Endothelial cell of umbilical vein (primary cell): ENCODE results near the gene EGF. TPM values are rescaled to one million over a fixed set of nuclear protein-coding genes. Genes with fewer than 3 reads are reported as not detected.

Source experiments
- BruUV-seq: library from RNA; stranded (reverse); fragments of 400-500 nt; replicated peaks from 2 replicates; lab custom pipeline; 2021; lab: Mats Ljungman, UMichigan
- CTCF ChIA-PET: fragments of 300-600, 350-600 bp; sonication (Branson Sonifier 250); formaldehyde crosslinking; loops from one replicate; lab custom pipeline; 2021; ENCODE audit warnings: antibody characterized with exemption, inconsistent platforms; lab: Charles Lee
- POLR2A ChIA-PET: fragments of 300-600, 350-600 bp; sonication (Branson Sonifier 250); formaldehyde crosslinking; loops from one replicate; lab custom pipeline; 2021; ENCODE audit warnings: antibody characterized with exemption, inconsistent platforms; lab: Charles Lee
- DNase-seq: peaks from one replicate; pipeline ENCODE4 v3.0.0-alpha.2; 2011; ENCODE audit warnings: low read depth, low spot score
- FAIRE-seq: peaks from 2 replicates; lab custom pipeline; 2011; peaks lifted over from hg19 to GRCh38; lab: Jason Lieb, UNC
- H2AFZ ChIP-seq: 2 replicates; pipeline ENCODE4 v1.6.0; 2012; ENCODE audit warnings: low read depth, low read length, control low read depth, inconsistent platforms
- H3K27ac ChIP-seq: 2 replicates; pipeline ENCODE4 v1.5.1; 2011; ENCODE audit warnings: low read depth, mild to moderate bottlenecking, control low read depth, low read length, moderate library complexity; ENCODE audit not compliant: insufficient read depth
- H3K27me3 ChIP-seq, 2 experiments: 2 replicates each; pipeline versions ENCODE4 v1.6.0 to v1.6.1; 2011; ENCODE audit warnings: low read length in 2 of 2, mixed read lengths in 1 of 2; ENCODE audit not compliant: control insufficient read depth in 2 of 2, insufficient read depth in 2 of 2
- H3K36me3 ChIP-seq, 2 experiments: 2 replicates in 1 of 2; 3 replicates in 1 of 2; pipeline ENCODE4 v1.5.1; 2011; ENCODE audit warnings: low read length in 2 of 2, mild to moderate bottlenecking in 1 of 2, moderate library complexity in 1 of 2; ENCODE audit not compliant: control insufficient read depth in 2 of 2, insufficient read depth in 2 of 2; ENCODE audit errors: extremely low read depth in 1 of 2
- H3K4me1 ChIP-seq: 3 replicates; pipeline ENCODE4 v1.5.1; 2011; ENCODE audit warnings: mild to moderate bottlenecking, low read length; ENCODE audit not compliant: control insufficient read depth, insufficient read depth; ENCODE audit errors: extremely low read depth
- H3K4me2 ChIP-seq: 2 replicates; pipeline ENCODE4 v1.6.1; 2011; ENCODE audit warnings: low read length, control low read depth, mixed read lengths; ENCODE audit not compliant: insufficient read depth
- H3K4me3 ChIP-seq, 3 experiments: fragments of 200-600 bp in 1 of 3; sonication (generic), shearing (Covaris generic) in 1 of 3; replicated peaks in 1 of 3; 2 replicates each; pipeline ENCODE4 v1.5.1; 2011 to 2016; ENCODE audit warnings: control low read depth in 3 of 3, low read length in 3 of 3, mild to moderate bottlenecking in 2 of 3, inconsistent platforms in 1 of 3, low read depth in 1 of 3, moderate library complexity in 1 of 3; ENCODE audit not compliant: insufficient read depth in 1 of 3
- H3K79me2 ChIP-seq: 2 replicates; pipeline ENCODE4 v1.6.0; 2012; ENCODE audit warnings: low read length, inconsistent platforms; ENCODE audit not compliant: control insufficient read depth, insufficient read depth
- H3K9ac ChIP-seq: replicated peaks from 2 replicates; pipeline ENCODE3; 2011; ENCODE audit warnings: low read length, control low read depth; ENCODE audit not compliant: insufficient read depth; ENCODE audit errors: extremely low read depth
- H3K9me1 ChIP-seq: replicated peaks from 3 replicates; pipeline ENCODE4 v1.6.0; 2011; ENCODE audit warnings: mild to moderate bottlenecking, low read length; ENCODE audit not compliant: control insufficient read depth, insufficient read depth; ENCODE audit errors: extremely low read depth
- H3K9me3 ChIP-seq: replicated peaks from 2 replicates; pipeline ENCODE4 v1.5.1; 2012; ENCODE audit warnings: low read length, inconsistent platforms; ENCODE audit not compliant: control insufficient read depth, insufficient read depth
- H4K20me1 ChIP-seq: replicated peaks from 2 replicates; pipeline ENCODE3; 2011; ENCODE audit warnings: mild to moderate bottlenecking, low read length; ENCODE audit not compliant: control insufficient read depth, insufficient read depth; ENCODE audit errors: extremely low read depth
- EZH2 ChIP-seq: IDR thresholded peaks from 2 replicates; pipeline ENCODE4 v1.6.1; 2012; ENCODE audit warnings: borderline replicate concordance, low read depth, mild to moderate bottlenecking, moderate library complexity, low read length, inconsistent platforms; ENCODE audit not compliant: severe bottlenecking
- FOS ChIP-seq: IDR thresholded peaks from 2 replicates; pipeline ENCODE4 v1.6.1; 2011; ENCODE audit warnings: mild to moderate bottlenecking, low read length, moderate library complexity, borderline replicate concordance; ENCODE audit not compliant: insufficient read depth
- GATA2 ChIP-seq: IDR thresholded peaks from 2 replicates; pipeline ENCODE4 v1.7.0; 2011; ENCODE audit warnings: low read depth, mild to moderate bottlenecking, moderate library complexity, mixed read lengths, low read length; ENCODE audit not compliant: insufficient read length, insufficient read depth
- JUN ChIP-seq: IDR thresholded peaks from 2 replicates; pipeline ENCODE4 v1.6.1; 2011; ENCODE audit warnings: borderline replicate concordance, low read depth; ENCODE audit not compliant: insufficient read length, insufficient read depth
- MYC ChIP-seq: IDR thresholded peaks from one replicate; pipeline ENCODE4 v1.6.1; 2011; ENCODE audit warnings: mild to moderate bottlenecking, low read depth, low read length
- POLR2AphosphoS5 ChIP-seq: IDR thresholded peaks from 2 replicates; pipeline ENCODE4 v1.6.1; 2012; ENCODE audit warnings: low read depth, mild to moderate bottlenecking, control low read depth, low read length, moderate library complexity; ENCODE audit not compliant: insufficient read depth
- dilution Hi-C: fragments of 300-500 bp; cut with MboI; formaldehyde crosslinking; loops from one replicate; pipeline ENCODE4 v1.15.0; 2019; ENCODE audit warnings: low sequenced_read_pairs; ENCODE audit not compliant: extremely low pct_ligation_motif_present
- intact Hi-C: fragments of 100-400 bp; cut with micrococcal nuclease; formaldehyde crosslinking; loops from one replicate; pipeline ENCODE4 v1.10.0; 2022
- polyA plus RNA-seq, 4 experiments: library from polyadenylated mRNA; depleted of rRNA in 3 of 4; stranded (reverse) in 3 of 4; unstranded in 1 of 4; fragments of >200 nt; gene quantifications; 2 replicates each; pipeline versions ENCODE4 v1.2.1 to v1.2.3, GENCODE V29; 2011 to 2012; ENCODE audit warnings: missing spikeins in 1 of 4
- total RNA-seq: library from RNA; stranded (reverse); gene quantifications from 2 replicates; pipeline ENCODE4 v1.2.3, GENCODE V29; 2021
- TF ChIP-seq, protein P1 (sequence below), 2 donors: IDR thresholded peaks; 1 replicate in 1 of 2; 2 replicates in 1 of 2; pipeline ENCODE4 v1.5.1; 2011; ENCODE audit warnings: low read length in 2 of 2, mild to moderate bottlenecking in 2 of 2, moderate library complexity in 2 of 2, control low read depth in 1 of 2, inconsistent platforms in 1 of 2, low read depth in 1 of 2; ENCODE audit not compliant: insufficient read depth in 1 of 2; ENCODE audit errors: extremely low read depth in 1 of 2

EGF gene
- total and polyA plus RNA-seq, 2 donors (not counting 3 experiments of a cell fraction or from before 2014, with no cell fraction given): not detected

DNA sequence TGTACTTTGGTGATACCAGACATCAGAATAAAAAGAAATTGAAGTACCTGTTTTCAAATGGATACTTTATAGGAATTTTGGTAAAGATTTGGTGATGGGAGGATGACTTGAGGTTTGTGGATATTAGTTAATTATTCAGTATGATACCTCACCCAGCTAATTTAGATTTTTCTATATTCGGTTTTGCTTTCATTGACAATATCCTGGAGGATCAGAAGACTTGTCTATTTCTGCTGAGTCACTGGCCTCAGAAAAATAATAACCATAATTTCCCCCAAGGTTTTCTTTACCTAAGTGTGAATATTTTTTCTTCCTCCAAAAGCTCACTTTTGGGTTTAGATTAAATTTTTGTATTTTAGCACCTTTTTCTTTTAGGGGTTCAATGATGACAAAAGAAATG lies 100.2 kb downstream of the EGF start:
- H4K20me1 ChIP-seq: no peaks in the 10 kb centered on the region
- FAIRE-seq (no peak), DNase-seq (no peak)
- intact Hi-C loops: no loop called here
- no peaks in the 10 kb centered on the region for H3K36me3 ChIP-seq
- no peaks in the 10 kb centered on the region for H3K9me3 ChIP-seq
- ChIA-PET POLR2A (no interaction called here), CTCF (interaction anchor here (1.3 to 1.7 kb wide), 2 partner anchors 14 to 504 kb away, joined by 4 to 6 read pairs; no protein-coding TSS in a partner anchor)
- H3K4me2 ChIP-seq: no peak overlapping the region
- no peaks in the 10 kb centered on the region for H3K9me1 ChIP-seq
- no peaks in the 10 kb centered on the region for H3K4me1 ChIP-seq
- BruUV-seq: no TSS peak
- no peak for TF ChIP-seq MYC
- TF ChIP-seq POLR2AphosphoS5: no peak
- TF ChIP-seq, protein P1, sequence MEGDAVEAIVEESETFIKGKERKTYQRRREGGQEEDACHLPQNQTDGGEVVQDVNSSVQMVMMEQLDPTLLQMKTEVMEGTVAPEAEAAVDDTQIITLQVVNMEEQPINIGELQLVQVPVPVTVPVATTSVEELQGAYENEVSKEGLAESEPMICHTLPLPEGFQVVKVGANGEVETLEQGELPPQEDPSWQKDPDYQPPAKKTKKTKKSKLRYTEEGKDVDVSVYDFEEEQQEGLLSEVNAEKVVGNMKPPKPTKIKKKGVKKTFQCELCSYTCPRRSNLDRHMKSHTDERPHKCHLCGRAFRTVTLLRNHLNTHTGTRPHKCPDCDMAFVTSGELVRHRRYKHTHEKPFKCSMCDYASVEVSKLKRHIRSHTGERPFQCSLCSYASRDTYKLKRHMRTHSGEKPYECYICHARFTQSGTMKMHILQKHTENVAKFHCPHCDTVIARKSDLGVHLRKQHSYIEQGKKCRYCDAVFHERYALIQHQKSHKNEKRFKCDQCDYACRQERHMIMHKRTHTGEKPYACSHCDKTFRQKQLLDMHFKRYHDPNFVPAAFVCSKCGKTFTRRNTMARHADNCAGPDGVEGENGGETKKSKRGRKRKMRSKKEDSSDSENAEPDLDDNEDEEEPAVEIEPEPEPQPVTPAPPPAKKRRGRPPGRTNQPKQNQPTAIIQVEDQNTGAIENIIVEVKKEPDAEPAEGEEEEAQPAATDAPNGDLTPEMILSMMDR (IDR thresholded peaks at IDR 0.05; ENCODE audit: extremely low read depth in 1 of 2, insufficient read depth in 1 of 2, low read depth in 1 of 2, low read length in 2 of 2): no peak
- no peak for TF ChIP-seq GATA2
- no peak for TF ChIP-seq EZH2
- TF ChIP-seq JUN: no peak
- TF ChIP-seq FOS: no peak
- H3K27ac ChIP-seq: no peak overlapping the region
- no peak overlapping the region for H3K9ac ChIP-seq
- peaks cover 0 to 3% of the 10 kb centered on the region in 2 experiments for H3K27me3 ChIP-seq
- H3K4me3 ChIP-seq: no peak overlapping the region
- no peaks in the 10 kb centered on the region for H3K79me2 ChIP-seq
- dilution Hi-C loops: no loop called here
- no peak overlapping the region for H2AFZ ChIP-seq
